Activated CD4-positive, alpha-beta T cell treated with anti-CD3 and anti-CD28 coated beads, Interleukin-2, Interleukin-6, amounts not matched to agents 100 ng/mL and 50 ng/mL, durations not matched to agents 16 hours and 8 hours (primary cell): ENCODE results near the gene IL15RA.
A peak's percentile ranks its signal among the peaks of the same experiment; 100 is the strongest.
"Not testable (repeated sequence)": the region's sequence is repeated elsewhere in the genome, so short reads cannot be mapped to it uniquely, and the experiment has no call there.

ENCODE experiments used
- DNase-seq: peaks from one replicate; pipeline ENCODE4 v3.0.0-alpha.2; 2020

The IL15RA gene

DNA sequence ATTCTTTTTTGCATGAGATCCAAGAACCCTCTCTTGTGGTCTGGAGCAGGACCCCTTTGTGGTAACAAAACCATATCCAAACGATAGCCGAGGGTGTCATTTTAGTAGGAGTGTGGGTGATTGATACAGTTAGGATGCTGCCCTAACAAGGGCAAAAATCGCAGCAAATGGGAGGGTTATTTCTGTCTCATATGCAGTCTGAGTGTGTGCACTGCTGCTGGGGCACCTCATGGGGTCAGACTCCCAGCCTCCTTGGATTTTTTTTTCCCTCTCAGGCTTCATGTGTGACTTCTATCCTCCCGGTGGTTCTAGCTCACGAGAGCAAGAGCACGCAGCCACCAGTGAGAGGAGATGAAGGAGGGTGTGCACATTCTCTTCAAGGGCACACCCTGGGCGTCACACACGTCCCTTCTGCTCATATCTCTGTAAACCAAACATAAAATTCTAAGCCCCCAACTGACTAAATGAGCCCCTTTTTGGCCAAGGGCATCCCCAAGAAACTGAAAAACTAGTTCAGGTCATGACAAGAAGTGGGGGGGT is 28.6 kb upstream of the IL15RA start:
- DNase-seq, result no peak

DNA sequence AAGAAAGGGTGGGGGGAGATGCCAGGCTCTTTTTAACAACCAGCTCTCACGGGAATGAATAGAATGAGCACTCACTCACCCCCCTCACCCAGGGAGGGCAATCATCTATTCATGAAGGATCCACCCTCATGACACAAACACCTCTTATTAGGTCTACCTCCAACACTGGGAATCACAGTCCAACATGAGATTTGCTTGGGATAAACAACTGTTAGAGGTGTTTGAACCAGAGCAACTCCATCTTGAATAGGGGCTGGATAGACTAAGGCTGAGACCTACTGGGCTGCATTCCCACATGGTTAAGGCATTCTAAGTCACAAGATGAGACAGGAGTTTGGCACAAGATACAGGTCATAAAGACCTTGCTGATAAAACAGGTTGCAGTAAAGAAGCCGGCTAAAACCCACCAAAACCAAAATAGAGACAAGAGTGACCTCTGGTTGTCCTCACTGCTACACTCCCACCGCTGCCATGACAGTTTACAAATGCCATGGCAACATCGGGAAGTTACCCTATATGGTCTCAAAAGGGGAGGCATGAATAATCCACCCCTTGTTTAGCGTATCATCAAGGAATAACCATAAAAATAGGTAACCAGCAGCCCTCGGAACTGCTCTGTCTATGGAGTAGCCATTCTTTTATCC is 27.9 kb upstream of the IL15RA start:
- DNase-seq, result not testable (repeated sequence)

DNA sequence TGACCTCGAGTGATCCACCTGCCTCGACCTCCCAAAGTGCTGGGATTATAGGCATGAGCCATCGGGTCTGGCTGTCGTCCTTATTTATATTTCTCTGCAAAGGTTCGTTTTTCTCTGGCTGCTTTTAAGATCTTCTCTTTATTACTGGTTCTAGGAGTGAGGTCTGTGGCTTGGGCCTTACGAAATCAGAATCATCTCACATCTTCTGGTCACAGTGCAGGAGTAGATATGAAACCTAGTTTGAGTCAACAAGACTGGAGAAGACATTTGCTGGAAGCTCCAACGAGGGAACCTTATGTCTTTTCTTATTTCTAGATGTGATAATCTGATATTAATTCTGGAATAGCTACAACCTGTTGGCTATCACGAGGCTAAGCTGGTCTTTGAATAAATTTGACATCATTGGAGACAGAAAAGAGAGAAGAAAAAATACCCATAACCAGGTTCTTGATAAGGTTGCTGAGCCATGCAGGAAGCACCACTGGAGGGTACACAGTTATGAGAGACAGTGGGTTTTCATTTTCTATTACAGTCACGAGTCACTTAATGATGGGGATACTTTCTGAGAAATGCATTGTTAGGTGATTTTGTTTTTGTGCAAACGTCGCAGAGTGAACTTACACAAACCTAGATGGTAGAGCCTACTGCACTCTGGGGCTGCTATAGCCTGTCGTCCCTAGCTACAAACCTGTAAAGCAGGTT is 25.6 kb upstream of the IL15RA start:
- peak; percentile 87 for DNase-seq

DNA sequence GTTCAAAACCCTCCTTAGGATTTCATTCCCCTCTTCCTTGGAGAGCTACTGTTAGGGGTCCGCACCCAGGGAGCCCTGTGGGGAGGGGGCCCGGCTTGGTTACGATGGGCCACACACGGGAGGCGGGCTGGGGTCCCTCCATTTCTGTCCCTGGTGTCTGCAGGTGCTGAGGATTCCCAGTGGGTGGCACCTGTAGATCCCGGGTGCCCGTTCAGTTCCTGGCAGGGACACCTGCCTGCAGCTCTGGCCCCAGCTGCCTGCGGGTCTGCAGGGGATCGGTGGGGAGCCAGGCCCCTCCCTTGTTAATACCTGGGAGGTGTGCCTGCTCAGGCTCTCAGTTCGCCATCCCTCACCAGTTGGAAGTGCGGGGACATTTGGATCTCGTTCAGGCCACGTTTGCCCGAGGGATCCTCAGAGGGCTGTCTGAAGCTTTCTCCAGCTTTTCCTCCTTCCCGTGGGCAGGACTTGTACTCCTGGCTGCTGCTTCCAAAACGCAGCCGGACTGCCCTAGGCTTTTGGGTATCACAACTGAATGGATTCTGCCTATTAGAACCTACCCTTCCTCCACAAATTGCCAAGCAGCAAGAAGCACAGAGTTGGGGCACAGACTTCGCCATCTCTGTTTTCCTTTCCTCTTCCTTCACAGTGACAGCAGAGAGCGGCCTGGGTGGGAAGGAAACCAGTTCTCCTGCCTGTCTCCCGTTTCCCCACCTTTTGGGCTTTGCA is 22.3 kb upstream of the IL15RA start:
- no peak for DNase-seq

DNA sequence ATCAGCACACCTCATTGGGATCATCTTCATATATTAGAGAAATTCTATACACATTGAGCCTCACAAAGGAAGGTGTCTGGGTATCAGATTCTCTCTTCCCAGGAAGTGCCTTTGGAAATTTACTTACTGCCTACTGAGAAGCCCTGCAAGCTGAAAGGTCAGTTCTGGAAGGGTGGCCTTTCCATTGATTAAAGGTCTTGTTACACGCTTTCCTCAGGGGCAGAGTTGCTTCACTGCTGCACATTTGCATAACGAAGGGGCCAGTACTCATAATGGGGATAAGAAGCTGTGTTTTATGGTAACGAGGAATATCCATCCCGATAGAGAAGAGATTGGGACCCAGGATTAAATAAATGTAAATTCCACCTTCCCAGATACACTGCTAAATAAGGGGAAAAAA is 19.4 kb upstream of the IL15RA start:
- no peak for DNase-seq

DNA sequence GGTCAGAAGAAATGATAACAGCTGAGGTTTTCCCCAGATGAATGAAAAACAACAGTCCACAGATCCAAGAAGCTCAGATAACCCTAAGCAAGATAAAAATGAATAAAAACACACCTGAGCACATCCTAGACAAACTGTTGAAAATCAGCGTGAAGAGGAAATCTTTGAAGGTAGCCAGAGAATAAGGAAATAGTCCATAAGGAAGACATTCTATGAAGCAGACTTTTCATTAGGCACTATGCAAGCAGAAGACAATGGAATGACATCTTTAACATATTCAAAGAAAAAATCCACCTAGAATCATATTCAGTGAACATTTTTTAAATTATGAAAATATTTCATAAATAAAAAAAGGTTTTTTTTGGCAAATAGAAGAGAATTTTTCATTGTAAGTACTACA is 15.1 kb upstream of the IL15RA start:
- no peak for DNase-seq

DNA sequence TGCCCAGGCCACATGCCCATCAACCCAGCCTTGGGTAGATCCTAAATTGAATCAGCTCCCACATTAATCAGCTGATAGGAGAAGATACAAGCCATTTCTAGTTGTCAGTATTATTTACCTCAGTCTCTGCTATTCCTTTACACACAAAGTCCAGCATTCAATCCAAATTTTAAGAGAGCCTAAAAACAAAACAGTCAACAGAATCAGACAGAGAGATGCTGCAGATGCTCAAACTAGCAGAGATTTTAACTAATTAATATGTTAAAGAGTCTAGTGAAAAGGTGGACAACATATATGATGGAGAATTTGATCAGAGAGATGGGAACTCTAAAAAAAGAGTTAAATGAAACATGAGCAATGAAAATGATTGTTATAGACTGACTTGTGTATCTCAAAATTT is 14.4 kb upstream of the IL15RA start:
- DNase-seq, result no peak

DNA sequence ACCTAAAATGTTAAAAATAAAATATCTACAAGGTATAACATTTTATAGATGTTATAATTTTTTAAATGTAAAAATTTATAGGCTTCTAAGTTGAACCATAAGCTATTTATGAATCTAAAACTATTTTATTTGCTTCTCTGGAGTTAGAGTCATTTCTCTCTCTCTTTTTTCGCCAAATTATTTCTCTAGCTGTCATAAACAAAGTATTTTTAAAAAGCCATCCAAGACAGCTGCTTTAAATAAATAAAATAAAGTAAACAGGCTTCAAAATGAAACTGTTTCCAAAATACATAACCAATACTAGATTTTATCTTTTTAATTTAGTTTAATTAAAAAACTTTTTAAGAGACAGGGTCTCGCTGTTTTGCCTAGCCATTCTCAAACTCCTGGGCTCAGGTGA is 12.4 kb upstream of the IL15RA start:
- DNase-seq, result no peak

DNA sequence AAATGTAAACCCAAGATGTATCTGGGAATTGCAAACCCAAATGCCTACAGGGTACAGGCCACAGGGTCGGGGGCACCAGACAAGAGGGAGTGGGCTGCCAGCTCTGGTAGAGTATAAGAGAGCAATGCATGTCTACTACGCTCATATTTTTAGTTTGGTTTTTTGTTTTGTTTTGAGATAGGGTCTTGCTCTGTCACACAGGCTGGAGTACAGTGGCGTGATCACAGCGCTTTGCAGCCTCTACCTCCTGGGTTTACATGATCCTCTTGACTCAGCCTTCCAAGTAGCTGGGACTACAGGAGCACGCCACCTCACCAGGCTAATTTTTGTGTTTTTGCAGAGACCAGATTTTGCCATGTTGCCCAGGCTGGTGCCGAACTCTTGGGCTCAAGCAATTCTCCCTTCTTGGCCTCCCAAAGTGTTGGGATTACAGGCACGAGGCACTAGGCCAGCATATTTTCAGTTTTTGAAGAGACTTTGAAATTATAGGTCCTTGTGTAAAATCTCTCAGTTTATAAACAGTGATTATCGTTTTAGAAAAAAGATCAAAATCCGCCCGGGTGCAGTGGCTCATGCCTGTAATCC is 11.1 kb upstream of the IL15RA start:
- no peak for DNase-seq

DNA sequence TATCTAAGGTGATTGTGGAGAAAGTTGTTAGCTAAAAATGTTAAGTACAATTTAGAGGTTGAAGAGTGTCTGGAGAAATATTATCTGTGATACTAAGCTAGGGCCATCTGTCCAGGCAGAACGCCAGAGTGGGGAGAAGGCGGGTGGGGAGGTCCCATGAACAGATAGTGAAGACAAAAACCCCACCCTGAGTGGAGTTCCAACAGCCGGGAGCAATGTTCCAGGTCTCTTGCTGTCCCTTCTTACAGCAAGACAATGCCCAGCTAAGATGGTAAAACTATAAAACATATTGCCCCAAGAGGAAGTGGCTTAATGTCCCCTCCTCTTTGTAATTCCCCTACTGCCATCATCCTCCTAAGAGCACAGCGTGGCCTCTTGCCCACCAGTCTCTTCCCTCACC is 10.4 kb upstream of the IL15RA start:
- DNase-seq, result no peak

DNA sequence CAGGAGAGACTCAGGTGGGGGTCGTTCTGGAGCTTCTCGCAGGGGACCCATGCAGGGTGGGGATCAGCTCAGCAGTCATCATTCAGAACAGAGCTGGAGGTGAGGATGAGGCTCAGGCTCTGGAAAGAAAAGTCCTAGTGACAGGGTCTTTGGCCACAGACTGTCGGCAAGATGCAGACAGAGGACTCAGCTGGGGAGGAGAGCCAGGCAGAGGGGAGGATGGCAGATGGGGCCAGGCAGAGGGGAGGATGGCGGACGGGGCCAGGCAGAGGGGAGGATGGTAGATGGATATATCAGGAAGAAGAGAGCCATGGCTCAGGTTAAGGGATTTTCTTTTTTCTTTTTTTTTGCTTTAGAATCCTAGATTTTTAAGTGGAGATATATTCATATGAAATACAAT is 7.7 kb upstream of the IL15RA start:
- no peak for DNase-seq

DNA sequence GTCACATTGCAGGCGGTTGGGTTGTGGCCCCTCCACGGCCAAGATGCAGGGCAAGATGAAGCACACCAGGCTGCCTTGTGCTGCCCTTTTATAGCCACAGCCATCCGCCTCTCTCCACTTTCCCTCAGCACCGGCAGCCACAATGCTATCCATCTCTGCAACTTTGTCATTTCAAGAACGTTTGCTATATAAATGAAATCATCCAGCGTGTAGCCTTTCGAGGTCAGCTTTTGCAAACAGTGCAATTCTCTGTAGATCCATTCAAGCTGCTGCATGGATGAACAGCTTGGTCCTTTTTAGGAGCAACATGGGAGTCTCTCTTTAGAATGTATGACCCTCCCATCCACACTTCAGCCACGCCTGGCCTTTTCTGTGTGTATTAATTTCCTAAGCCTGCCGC is 6.4 kb upstream of the IL15RA start:
- DNase-seq, result no peak

DNA sequence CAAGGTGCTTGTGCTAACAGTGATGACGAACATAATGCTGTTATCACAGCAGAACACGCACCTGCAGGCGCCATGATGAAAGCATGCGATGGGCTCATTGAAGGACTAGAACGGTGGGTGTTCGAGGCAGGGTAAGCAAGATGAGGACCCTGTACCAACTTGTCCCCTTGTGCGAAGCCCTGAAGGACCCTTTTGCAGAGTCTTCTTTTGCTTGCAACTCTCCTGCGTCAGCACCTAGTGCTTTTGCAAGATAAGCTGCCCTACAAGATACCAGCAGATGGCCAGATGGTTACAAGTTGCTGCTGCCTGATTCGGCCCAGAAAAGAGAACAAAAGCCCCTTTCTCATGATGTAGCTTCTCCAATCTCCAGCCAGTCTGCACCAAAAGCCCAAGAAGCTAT is 4.2 kb upstream of the IL15RA start:
- no peak for DNase-seq

DNA sequence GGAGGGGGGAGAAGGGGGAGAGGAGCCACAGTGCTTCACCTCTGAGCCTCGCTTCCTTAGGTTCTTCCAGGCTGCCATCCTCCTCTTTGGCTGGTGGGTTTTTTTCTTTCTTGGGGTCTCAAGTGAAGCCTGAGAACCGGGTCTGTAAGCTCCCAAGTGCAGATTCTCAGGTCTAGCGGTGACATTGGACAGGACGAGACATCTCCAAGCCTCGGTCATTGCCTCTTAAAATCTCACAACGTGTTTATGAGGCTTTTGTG is 817 bp upstream of the IL15RA start:
- no peak for DNase-seq

DNA sequence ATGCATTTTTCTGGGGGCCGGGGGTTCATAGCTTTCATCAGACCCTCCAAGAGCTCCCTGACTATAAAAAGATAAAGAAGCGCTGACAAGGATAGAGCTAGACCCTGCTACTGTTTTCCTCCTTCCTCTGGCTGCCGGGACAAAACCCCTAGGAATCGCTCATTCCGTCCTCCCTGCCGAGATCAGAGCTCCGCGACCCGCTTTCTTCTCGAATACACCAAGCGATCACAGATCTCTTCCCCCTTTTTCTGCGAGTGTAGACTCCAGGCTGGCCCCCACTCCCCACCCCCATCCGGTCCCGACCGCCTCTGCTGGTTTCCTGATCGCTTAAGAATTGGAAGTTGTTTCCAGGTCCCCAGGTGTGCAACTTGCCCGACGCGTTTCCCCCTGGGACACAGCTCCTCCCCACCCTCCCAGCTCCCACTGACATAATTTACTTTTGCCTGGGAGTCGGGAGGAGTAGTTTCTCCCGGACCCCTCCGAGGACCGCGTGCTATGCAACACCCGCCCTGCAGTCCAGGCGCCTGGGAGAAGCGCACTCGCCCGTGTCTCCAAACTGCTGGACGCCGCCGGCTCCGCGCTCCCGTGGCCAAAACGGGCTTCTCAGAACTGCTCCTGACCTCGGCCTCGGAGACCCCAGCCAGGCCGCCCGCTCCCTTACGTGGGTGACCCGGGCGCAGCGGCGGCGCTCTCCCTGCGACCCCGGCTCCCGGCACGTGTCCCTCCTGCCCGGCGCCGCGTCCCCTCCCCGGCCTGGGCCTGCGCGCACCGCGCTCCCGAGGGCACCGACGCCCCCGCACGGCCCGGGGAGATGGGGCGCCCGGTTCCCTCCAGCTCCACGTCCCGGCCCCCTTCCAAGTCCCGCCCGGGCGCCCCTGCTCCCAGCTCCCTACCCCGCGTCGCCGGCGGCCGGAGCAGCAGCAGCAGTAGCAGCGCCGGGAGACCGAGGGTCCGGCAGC is 552 bp downstream of the IL15RA start:
- peak; percentile 63 for DNase-seq

DNA sequence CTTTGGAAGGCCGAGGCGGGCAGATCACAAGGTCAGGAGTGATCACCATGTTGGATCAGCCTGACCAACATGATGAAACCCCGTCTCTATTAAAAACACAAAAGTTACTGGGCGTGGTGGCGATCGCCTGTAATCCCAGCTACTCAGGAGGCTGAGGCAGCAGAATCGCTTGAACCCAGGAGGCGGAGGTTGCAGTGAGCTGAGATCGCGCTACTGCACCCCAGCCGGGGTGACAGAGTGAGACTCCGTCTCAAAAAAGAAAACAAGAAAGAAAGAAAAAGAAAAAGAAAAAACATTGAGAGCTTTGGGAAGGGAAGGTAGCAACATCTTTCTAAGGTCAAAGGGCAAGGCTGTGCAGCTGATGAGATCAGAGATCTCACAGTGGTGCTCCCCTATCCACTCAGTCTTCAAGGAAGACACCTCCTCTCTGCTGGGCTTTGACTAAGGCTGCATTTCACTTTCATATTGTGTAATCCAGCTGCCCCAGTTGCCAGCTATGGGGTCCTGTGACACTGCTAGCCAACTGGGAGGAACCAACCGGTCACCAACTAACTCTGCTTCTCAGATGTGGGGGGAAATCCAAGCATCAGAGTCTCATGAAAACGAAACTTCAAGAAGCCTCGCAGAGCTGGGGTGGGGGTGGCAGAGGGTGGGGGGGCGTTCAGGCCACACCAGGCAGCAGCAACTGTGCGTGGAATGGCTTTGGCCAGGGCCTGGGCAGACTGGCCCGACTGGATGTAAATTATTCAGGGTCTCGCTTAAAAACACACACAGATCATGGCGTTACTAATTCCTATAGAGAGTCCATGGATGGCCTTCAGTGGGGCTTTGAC is 1.5 kb downstream of the IL15RA start:
- peak; percentile 92 for DNase-seq

DNA sequence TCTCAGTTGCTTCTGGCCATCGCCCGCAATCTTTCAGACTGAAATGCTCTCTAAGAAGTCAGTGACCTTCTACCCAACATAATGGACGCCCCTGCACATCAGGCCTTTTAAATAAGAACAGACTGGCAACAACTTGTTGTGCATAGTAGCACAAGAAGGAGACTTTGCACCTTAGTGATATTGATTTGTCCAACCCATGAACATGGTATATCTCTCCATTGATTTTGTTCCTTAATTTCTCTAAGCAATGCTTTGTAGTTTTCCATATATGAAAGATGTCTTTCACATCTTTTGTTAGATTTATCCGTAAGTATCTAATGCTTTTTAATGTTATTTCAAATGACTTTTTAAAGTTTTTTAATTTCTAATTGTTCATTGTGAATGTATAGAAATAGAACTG is 4.3 kb downstream of the IL15RA start:
- no peak for DNase-seq

DNA sequence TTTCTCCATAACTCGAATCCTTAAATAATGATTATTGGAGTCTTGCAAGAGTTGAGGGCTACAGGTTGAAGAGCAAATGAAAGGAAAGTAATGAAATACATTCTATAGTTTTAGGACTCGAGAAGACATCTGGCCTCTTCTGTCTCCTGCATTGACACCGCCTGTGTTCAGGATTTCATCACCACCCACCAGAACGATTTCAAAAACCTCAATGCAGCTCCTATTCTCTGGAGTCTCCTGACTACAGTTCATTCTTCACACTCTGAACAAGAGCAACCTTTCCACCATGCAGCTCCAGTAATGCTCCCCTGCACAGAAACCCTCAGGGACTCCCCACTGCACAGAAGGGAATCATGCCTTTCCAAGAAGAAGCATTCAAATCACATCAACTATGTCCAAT is 5.5 kb downstream of the IL15RA start:
- DNase-seq, result no peak

DNA sequence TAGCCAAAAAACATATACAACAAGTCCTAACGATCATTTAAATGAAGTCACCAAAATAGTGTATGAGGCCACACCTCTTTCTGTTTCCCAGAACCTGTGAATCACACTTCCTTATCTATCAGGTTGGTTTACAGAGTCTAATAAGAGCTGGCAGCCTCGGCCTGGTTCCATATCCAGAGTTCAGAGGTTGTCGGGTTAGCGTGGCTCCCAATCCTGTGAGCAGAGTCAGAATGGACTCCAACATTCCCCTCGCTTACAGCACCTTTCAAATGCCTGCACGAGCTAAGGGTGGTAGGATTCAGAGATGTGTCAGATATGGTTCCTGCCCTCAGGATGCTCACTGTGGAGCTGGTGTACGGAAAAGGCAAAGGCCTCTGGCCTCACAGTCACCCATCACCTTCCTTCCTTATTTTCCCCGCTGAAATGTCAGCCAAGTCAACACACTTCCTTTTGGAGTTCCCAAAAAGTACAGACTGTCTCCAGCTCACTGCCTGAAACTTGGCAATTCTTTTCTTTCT is 6.0 kb downstream of the IL15RA start:
- DNase-seq, result peak; percentile 66

DNA sequence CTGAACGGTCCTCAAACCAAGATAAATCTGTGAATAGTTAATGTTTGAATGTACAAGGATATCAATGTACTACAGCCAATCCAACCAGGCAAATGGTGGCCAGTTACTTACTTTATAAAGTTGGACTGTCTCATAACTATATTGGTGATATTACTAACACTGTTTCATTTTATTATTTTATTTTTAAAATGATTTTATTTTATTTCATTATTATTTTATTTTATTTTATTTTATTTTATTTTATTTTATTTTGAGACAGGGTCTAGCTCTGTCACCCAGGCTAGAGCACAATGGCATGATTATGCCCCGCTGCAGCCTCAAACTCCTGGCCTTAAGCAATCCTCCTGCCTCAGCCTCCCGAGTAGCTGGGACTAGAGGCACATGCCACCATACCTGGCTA is 6.8 kb downstream of the IL15RA start:
- no peak for DNase-seq

DNA sequence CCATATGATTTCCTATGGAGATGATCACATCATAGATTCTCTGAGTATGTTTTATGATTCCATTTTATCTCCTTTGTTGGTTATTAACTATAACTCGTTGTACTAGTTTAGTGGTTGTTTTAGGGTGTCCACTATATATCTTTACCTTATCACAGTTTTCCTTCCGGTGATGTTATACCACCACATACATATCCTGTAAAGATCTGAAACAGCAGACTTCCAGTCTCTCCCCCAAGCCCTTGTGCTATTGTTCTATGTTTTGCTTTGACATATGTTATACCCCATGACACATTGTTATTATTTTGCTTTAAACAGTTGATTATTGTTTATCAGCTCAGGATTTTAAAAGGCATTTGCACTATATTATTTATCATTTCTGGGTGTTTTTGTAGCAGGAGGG is 7.3 kb downstream of the IL15RA start:
- no peak for DNase-seq
